Right kidney (tissue), 9 donors: ENCODE results near the gene PDK3.

Source experiments
- DNase-seq: peaks from one replicate; pipeline ENCODE4 v3.0.0-alpha.2; 2016
- long read RNA-seq, 8 donors: transcript quantifications; one replicate each; lab custom pipeline, GENCODE V29; 2026

Gene PDK3
- long read RNA-seq, donor 1, partial matches to known transcripts, result 0 of 2 reads
- long read RNA-seq, donor 1, other reads (novel, unspliced or antisense), result 0 of 2 reads
- long read RNA-seq, donor 2, partial matches to known transcripts, result 0 of 1 reads
- long read RNA-seq, donor 2, other reads (novel, unspliced or antisense), result 0 of 1 reads
- long read RNA-seq, donor 3, partial matches to known transcripts, result 0 of 3 reads
- long read RNA-seq, donor 3, other reads (novel, unspliced or antisense), result 0 of 3 reads
- long read RNA-seq, donor 4, partial matches to known transcripts, result 0 of 2 reads
- long read RNA-seq, donor 4, other reads (novel, unspliced or antisense), result 0 of 2 reads
- long read RNA-seq, donor 5, result 0 reads
- long read RNA-seq, donor 6, partial matches to known transcripts, result 0 of 2 reads
- long read RNA-seq, donor 6, other reads (novel, unspliced or antisense), result 0 of 2 reads
- long read RNA-seq, donor 7, transcript PDK3-201 (11 exons, 1,809 nt), result major isoform, 5 of 9 reads
- long read RNA-seq, donor 7, partial matches to known transcripts, result 0 of 9 reads
- long read RNA-seq, donor 7, other reads (novel, unspliced or antisense), result 0 of 9 reads
- long read RNA-seq, donor 8, partial matches to known transcripts, result 0 of 4 reads
- long read RNA-seq, donor 8, other reads (novel, unspliced or antisense), result 0 of 4 reads

GRCh38 chrX:24464836-24465531 is at the start of gene PDK3:
TSS of gene PDK3 (plus strand) at chrX:24465286. CDS start at chrX:24465456, 170 bp downstream.
- DNase-seq, result peak; percentile 91

GRCh38 chrX:24415921-24416320 is 49.2 kb upstream of the PDK3 start:
- DNase-seq, result no peak

- DNase-seq, result no peak
Observed at GRCh38 chrX:24423960-24424359, 41.1 kb upstream of the PDK3 start.

GRCh38 chrX:24424948-24425347 is 40.1 kb upstream of the PDK3 start:
- no peak for DNase-seq

GRCh38 chrX:24425806-24426205 is 39.3 kb upstream of the PDK3 start:
- DNase-seq, result no peak

- DNase-seq, result peak; percentile 16
Observed at GRCh38 chrX:24426340-24426913, 38.7 kb upstream of the PDK3 start.

- peak; percentile 24 for DNase-seq
Observed at GRCh38 chrX:24426921-24427746, 38.0 kb upstream of the PDK3 start.

GRCh38 chrX:24427747-24428019 is 37.4 kb upstream of the PDK3 start:
- DNase-seq, result no peak

GRCh38 chrX:24428516-24428915 is 36.6 kb upstream of the PDK3 start:
- no peak for DNase-seq

- no peak for DNase-seq
Observed at GRCh38 chrX:24435060-24435459, 30.0 kb upstream of the PDK3 start.

GRCh38 chrX:24443918-24444317 is 21.2 kb upstream of the PDK3 start:
- no peak for DNase-seq

- DNase-seq, result no peak
Observed at GRCh38 chrX:24444645-24445044, 20.4 kb upstream of the PDK3 start.

- no peak for DNase-seq
Observed at GRCh38 chrX:24448762-24449250, 16.3 kb upstream of the PDK3 start.

- no peak for DNase-seq
Observed at GRCh38 chrX:24463077-24463476, 2.0 kb upstream of the PDK3 start.

GRCh38 chrX:24464498-24464835 is 619 bp upstream of the PDK3 start:
- DNase-seq, result no peak

GRCh38 chrX:24465532-24465865 is 413 bp downstream of the PDK3 start:
- DNase-seq, result no peak

- peak; percentile 10 for DNase-seq
Observed at GRCh38 chrX:24466025-24466424, 939 bp downstream of the PDK3 start.

GRCh38 chrX:24468245-24468644 is 3.2 kb downstream of the PDK3 start:
- no peak for DNase-seq

GRCh38 chrX:24471808-24472207 is 6.7 kb downstream of the PDK3 start:
- DNase-seq, result no peak

- no peak for DNase-seq
Observed at GRCh38 chrX:24475480-24475879, 10.4 kb downstream of the PDK3 start.

GRCh38 chrX:24478509-24478908 is 13.4 kb downstream of the PDK3 start:
- DNase-seq, result no peak

GRCh38 chrX:24479924-24480323 is 14.8 kb downstream of the PDK3 start:
- no peak for DNase-seq
